Activated T-cell treated with anti-CD3 and anti-CD28 coated beads, Interleukin-2, amount 50 U/mL, for 48 hours (primary cell): ENCODE results near the gene OTOP2.

Experiments
- DNase-seq, 2 experiments: peaks; one replicate each; pipeline ENCODE4 v3.0.0-alpha.2; 2020

Gene OTOP2, protein sequence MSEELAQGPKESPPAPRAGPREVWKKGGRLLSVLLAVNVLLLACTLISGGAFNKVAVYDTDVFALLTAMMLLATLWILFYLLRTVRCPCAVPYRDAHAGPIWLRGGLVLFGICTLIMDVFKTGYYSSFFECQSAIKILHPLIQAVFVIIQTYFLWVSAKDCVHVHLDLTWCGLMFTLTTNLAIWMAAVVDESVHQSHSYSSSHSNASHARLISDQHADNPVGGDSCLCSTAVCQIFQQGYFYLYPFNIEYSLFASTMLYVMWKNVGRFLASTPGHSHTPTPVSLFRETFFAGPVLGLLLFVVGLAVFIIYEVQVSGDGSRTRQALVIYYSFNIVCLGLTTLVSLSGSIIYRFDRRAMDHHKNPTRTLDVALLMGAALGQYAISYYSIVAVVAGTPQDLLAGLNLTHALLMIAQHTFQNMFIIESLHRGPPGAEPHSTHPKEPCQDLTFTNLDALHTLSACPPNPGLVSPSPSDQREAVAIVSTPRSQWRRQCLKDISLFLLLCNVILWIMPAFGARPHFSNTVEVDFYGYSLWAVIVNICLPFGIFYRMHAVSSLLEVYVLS

DNA sequence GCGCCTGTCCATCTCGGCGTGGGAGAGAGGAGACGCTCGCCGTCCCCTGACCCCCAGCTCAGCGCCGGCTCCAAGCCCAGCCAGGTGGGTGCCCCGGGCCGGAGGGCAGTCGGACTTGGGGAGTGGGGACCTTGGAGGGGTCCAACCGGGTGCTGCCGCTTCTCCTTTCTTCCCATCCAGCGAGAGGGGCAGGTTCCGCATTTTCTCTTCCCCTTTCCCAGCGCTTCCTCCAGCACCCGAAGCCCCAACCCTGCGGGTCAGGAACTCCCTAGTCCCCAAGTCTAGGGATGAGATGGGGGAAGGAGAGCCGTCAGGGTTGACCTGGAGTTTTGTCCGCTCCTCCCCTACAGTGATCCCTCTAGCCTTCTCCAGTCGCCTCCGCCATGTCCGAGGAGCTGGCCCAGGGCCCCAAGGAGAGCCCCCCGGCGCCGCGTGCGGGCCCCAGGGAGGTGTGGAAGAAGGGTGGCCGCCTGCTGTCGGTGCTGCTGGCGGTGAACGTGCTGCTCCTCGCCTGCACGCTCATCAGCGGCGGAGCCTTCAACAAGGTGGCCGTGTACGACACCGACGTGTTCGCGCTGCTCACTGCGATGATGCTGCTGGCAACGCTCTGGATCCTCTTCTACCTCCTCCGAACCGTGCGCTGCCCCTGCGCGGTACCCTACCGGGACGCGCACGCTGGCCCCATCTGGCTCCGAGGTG is at the start of gene OTOP2:
Gene OTOP2, plus strand, starts transcription at position 24 of the 699 bp plus-strand sequence. Its CDS starts 360 bp downstream, at position 384.
- DNase-seq = no peak

DNA sequence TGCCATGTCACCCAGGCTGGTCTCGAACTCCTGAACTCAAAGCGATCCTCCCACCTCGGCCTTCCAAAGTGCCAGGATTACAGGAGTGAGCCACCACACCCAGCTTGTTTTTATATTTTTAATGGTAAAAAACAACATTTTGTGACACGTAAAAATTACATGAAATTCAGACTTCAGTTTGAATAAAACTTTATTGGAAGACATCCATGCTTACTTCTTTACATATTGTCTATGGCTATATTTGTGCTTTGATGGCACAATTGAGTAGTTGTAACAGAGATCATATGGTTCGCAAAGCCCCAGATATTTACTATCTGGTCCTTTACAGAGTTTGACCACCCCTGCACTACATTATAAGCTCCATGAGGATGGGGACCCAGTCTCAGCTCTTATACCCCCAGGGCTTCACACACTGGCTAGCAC is 49.4 kb upstream of the OTOP2 start:
- no peak for DNase-seq

DNA sequence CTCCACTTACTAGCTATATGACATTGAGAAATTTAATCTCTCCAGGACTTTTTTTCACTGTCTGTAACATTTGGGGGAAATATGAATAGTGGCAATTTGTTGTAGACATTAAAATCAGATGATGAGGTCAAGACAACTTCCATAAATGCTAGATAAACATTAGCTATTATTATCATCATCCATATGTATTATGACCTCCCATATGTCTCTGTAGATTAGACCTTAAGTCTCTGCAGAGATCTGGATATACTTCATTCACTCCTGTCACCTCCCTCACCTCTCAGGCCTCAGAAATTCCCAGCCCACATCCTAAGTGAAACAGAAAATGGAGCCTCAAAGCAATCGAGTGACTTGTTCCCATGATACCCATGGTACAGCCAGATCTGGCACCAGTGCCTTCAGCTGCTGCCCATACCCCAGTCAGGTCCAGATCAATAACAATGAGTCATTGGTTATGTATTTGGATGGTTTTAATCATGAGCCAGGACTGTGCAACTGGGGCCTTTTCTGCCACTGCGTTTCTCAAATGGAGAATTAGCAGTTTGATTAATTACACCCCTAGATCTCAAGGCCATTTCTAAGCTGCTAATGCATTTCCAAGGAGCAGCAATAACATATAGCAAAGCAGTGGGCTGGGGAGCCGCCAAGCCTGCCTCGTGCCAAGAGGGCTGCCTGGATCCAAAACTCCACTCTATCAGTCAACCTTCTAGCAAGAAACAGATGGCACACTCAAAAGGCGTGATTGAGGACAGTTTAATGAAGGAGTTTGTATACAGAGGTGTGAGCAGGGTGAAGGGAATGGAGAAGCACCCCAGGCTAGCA is 48.7 kb upstream of the OTOP2 start:
- DNase-seq = no peak

DNA sequence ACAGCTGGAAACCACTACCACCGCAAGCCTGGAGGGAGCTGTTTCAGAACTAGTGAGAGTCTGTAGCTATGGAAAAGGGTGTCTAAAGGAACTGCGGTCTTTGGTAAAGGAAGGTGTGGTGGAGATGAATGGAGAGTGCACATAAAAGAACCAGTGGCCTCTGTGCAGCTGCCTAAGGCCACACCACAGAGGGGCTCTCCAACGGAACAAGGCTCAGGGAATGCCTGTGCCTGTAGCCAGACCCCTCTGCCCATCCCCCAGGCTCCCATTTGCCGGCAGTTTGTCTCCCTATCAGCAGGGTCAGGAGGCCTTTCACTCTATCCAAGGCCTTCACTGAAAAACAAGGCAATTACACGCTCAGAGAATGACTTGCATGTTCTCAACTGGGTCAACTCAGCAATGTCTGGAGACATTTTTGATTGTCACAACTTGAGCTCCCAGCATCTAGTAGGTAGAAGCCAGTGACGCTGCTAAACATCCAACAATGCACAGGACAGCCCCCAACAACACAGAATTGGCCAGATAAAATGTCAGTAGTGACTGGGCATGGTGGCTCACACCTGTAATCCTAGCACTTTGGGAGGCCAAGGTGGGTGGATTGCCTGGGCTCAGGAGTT is 48.0 kb upstream of the OTOP2 start:
- no peak for DNase-seq

DNA sequence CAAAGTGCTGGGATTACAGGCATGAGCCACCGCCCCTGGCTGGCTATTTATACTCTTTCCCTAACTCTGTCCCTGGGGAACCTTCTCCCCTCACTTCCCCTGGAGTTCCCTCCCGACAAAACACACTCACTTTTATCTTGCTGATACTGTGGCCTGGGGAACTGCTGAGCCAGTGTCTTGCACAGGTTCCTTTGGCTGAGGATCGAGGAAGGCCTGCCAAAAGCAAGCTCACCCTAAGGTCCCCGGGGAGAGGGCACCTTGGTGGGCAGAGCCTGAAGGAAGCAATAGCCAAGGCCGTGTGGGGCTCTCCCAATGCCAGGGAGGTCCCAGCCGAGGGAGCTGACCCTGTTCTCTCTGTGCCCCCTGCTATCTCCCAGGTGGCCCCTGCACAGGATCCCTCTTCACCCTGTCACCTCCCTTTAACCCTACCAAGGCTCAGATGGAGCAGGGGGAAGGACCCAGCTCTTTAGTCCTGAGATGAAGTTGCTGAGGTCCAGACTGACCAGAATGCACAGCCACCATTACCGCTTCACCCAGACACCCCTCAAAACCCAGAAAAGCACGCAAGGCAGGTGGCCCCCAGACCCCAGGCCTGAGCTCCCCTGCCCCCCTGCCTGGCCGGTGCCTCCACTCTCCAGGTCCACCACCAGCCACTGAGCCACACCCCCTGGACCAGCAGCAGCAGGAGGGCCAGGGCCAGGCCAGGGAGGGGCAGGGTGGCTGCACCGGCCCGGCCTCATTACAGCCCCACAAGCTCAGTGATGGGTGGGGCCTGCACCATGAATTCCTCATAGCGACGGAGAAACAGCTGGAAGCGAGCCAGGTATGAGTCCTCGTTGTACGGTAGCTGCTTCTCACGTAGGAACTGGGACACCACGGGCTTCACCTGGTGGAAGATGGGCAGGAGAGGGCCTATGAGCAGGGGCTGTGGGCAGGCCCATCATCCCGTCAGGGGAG is 46.2 kb upstream of the OTOP2 start:
- no peak for DNase-seq

DNA sequence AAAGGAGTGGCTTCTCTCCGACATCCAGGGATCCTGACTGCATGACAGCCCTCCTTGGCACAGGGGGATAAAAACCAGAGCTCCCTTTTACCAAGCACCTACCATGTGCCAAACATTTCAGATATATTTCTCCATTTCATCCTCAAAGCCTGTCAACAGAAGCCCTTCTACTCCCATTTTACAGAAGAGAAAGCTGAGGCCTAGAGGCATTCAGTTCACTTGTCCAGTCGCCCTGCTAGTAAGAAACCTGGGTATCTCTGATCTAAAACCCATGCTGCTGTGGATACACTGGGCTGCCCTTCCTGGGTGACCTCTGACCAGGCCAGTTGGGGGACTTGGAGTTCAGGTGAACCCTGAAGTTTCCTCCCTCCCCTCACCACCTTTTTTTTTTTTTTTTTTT is 45.4 kb upstream of the OTOP2 start:
- DNase-seq = no peak

DNA sequence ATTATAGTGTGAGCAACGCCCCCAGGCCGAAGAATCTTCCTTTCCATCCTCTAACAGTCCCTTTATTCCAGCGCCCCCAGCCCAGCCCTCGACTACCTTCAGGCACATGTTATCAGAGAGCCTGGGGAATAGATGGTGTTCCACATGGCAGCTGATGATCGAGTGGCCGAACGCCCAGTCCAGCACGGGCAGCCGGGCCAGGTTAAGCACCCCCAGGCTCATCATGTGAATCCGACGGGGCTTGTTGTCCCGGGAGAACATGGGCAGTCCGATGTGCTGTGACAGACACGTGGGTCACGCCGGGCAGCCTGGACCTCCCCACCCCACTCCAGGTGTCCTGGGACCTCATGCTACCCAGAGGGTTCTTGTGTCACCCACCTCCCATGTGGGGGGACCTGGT is 44.8 kb upstream of the OTOP2 start:
- no peak for DNase-seq

DNA sequence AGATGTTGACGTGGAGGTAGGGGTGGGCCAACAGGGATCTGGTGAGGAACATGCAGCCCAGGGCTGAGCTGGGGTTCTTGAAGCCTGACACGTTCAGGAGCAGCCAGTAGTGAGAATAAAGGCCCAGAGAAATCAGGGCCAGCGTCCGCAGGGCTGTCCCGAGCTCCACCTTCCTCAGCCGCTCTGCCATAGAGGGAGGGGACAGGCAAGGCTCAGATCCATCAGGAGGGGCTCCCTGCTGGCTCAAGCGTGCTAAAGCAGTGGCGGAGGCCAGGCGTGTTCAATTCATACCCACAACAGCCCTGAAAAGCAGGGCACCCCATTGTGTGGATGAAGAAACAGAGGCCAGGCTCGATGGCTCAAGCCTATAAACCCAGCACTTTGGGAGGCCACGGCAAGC is 43.0 kb upstream of the OTOP2 start:
- DNase-seq = no peak

DNA sequence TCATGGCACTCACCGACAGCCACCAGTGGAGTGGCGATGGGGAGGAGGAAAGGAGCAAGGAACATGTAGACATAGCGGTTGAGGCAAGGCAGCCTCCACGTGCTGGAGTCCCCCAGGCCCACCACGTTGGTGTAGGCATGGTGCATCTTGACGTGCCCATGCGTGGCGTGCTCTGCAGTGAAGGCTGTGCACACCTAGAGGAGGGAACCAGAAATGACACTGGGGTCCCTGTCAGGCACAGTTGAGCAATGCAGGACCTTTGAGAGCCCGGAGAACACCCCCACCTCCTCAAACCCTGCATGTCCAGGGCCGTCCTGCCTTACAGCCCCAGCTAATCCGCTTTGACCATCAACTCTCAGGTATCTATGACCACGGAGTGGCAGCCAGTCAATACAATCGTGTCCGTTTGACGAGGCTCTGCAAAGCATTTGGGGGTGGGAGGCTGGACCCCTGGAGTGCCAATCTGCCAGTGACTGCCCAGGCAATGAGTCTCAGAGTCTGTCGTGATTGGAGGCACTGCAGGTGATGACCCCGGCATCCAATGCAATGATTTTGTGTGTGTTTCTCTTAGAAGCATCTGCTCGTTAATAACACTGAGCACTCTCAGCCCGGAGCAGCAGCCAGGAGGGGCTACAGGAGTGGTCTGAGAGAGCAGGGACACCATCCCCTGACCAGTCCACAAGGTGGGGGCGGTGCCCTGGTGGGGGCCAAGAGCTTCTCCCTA is 41.4 kb upstream of the OTOP2 start:
- DNase-seq = no peak

DNA sequence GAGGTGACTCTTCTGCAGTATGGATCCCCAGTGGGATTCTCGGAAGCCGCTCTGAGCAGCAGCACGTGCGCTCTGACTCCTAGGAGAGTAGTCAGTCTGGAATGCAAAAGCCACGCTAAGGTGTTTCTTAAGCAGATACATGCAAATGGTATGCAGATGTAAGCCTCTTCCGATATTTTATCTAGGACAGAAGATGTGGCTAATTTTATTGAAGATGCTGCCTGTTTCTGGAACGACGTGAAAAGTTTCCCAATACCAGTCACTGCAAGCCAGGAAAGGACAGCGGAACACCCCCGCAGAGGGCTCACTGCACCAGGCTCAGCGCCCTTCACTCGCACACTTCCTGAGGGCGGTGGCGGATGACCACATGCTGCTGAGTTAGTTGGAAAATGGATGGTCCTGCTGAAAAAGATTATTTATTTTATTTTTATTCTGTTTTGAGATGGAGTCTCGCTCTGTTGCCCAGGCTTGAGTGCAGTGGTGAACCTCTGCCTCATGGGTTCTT is 40.8 kb upstream of the OTOP2 start:
- no peak for DNase-seq

DNA sequence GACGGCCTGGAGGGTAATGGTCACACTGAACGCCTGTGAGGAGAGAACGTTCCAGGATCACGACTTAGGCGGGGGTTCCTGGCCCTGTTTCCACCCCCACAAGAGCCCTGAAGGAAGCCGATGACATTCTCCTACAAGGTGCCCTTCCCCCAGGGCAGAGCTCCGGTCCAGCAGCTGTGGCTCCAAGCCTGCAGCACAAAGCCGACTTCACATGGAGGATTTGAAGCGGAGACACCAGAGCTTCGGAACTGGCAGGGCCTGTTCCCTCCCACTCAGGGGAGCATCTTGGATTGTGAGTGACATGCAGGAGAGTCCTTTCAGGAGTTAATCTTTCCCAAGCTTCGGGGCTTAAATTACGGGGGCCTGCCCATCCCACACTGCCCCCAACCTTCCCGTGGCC is 35.6 kb upstream of the OTOP2 start:
- DNase-seq = no peak

DNA sequence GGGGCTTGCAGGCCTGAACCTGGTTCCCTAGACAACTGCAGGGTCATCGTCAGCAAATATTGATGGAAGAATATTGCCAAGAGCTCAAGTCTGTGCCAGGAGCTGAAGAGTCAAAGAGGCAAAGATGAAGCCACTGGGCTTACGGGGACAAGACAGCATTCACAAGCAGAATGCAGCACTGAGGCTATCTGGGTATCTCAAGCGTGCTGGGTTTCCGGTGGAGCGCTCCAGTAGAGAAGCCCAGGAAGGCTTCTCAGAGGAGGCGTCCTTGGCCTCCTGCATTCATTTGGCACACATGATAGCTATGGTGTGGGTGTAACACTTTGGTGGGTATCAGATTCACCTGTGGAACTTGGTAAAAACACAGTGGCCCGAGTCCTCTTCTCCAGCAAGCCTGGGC is 33.5 kb upstream of the OTOP2 start:
- no peak for DNase-seq

DNA sequence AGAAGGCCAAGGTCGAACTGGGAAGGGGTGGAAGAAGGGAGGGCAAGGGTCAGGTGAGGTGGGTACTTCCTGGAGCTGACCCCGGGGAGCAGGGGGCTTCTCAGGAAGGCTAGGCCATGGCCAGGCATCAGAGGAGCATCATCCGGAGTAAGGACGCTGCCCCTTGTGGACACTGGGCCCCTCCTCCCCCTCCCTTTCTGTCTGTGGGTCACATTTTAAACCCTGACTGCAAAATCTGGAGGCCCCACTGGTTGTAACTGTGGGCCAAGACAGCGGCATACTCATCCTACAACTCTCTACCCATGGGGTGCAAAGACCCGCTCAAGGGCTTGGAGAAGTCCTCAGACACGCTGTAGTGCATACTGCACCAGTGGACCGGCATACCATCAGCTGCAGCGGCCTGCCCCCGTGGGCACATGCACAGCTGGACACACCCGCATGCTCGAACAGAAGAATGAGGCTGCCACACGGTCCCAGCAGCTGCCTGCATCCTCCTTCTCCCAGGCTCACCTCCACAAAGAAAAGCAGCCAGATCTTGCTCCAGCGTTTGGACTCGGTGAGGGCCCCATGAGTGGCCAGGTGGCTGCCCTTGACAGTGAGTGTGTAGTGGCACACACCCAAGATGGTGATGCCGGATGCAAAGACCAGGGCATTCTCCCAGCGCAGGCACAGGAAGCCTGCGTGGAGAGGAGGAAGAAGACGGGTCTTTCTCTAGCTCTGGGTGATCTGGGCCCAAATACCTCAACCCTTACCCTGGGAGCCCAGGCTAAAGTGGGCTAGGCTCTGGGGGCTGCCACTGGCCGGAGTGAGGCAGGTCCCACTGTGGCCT is 31.8 kb upstream of the OTOP2 start:
- no peak for DNase-seq

DNA sequence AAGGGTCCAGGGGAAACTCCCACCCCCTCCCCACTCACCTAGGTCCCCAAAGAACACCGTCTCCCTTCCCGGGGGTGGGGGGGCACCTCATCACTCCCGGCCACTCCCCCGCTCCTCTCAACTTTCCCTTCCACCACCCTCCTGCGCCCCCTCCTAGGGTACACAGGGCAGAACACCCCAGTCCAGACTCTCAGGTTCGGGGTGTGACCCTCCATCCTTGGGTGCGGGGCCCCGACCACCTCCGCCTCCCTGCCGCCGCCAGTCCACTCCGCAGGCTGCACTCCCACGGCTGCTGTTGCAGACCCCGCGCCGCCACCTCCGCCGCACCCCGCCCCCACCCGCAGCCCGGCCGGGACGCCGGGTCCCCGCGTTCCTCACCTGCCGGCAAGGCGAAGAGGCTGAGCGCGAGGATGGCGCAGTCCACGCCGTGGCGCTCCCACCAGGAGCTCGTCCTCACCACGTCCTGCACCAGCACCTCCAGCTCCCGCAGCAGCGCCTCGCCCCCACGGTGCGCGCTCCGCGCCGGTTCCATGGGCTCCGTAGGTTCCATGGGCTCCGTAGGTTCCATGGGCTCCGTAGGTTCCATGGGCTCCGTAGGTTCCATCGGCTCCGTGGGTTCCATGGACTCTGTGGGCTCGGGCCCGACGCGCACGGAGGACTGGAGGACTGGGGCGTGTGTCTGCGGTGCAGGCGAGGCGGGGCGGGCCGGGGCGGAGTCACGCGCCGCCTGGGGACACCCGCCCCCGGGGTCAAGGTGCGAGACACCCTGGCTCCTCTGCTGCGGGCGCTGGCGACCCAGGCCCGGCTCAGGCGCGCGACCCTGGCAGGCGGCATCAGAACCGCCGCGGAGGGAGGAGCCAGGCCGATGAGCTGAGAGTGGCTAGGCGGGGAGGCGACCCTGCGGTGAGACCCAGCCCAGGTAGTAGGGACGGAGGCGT is 30.8 kb upstream of the OTOP2 start, which contains the start of gene FADS6:
Gene FADS6, minus strand, starts transcription at position 660 of the 938 bp plus-strand sequence. Its CDS starts 38 bp downstream, at position 622.
- no peak for DNase-seq

DNA sequence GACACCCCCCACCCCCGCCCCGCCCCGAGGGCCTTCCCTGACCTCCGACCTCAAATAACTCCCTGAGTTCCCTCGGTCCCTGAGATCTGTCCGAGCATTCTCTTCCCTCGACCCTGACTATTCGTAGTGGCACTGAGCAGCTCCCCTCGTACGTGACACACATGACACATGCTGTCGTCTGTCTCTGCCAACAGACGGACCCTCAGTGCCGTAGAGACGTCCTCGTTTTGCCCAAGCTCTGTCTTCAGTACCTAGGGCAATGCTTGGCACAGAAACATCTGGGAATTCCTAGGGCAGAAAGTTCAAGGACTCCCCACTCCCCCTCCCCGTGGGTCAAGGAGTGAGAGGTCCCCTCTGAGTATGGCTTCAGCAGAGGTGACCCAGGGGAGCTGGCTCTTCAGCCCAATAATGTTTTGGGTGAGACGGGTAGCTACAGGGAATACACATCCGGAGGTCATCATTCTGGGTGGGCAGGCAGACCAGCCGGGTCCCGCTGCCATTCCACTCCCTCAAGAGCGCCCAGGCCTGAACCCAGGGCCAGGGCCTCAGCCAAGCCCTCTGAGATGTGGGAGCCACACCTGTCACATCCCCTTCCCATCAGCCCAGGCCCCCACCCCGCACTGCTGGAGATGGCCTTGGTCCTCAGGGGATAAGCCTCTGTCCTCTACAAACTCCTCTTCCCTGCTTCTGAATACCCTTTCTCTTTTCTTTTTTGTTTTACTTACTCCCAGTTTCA is 30.0 kb upstream of the OTOP2 start:
- DNase-seq = no peak

DNA sequence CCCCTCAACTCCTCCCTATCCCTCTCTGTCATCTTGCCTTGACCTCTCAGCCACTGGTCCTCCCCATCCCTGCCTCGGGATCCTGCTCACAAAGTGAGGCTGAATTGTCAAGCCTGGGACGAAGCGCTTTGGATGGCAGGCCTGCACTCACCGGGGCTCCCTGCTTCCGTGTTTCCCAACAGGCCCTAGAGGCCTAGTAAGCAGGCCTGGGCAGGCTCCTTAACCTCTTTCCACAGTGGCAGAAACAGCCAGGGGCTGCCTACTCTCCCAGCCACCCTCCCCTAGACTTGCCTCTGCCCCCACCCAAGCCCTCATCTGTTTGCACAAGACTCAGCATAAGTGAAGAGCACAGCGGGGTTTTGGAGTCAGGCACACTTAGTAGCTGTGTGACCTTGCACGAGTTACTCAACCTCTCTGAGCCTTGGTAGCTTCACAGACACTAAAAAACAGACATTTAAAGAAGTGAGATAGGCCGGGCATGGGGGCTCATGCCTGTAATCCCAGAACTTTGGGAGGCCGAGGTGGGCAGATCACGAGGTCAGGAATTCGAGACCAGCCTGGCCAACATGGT is 25.6 kb upstream of the OTOP2 start:
- no peak for DNase-seq

DNA sequence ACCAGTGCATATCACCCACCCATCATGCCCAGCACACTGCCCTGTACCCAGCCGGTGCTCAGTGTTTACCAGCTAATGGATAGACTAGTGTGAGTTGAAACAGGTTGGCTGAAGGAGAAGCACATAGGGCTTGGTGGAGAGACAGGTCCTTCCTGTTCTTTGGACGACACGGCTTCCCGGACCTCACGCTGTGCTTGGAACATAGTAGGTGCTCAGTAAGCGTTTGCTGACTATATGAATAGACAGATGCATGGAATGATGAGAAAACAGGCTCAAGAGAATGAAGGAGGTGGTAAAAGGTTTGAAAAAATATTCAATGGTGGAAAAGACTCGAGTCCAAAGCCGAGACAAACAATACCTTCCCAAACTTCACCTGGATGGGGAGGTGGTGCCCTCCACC is 23.9 kb upstream of the OTOP2 start:
- DNase-seq = no peak
